ENCODE data around the gene RBM28. TPM values are rescaled to one million over a fixed set of nuclear protein-coding genes. Genes with fewer than 3 reads are reported as not detected.

Gene RBM28
- polyA plus RNA-seq, 1 donor (not counting 4 experiments of a cell fraction or from before 2014, with no cell fraction given): 36.4 TPM

DNA sequence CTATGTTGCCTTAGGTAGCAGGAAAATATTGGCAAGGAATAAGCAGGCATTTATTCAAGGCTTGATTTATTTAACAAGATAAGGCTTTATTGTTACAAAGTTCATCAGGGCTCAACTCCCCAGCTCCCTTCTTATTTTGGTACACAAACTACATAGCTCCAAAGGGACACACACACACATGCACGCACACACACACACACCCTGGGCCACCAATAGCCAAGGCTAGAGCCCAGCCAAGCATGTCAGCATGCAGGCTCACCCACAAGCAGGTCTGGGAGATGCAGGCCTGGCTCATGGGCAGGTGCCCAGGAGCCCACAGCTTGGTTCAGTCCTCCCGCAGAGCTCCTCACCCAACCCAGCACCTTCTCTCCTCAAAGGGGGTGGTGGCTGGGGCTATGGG, 79.2 kb downstream of the RBM28 start:
- Histone ChIP-seq H3K27me3 (ENCODE audit: control insufficient read depth, extremely low read depth, insufficient read depth, low read length) (no peaks in the 10 kb centered on the region), H3K9ac (ENCODE audit: control insufficient read depth, extremely low read depth, insufficient read depth, low read length) (no peak overlapping the region), H3K9me3 (ENCODE audit: control insufficient read depth, low read depth, low read length) (no peaks in the 10 kb centered on the region), H3K4me1 (ENCODE audit: control insufficient read depth, extremely low read depth, insufficient read depth, low read length) (peaks cover 35% of the 10 kb centered on the region), H3K9me1 (ENCODE audit: control insufficient read depth, extremely low read depth, insufficient read depth, low read length) (no peaks in the 10 kb centered on the region), H3K4me2 (ENCODE audit: control insufficient read depth, extremely low read depth, insufficient read depth, low read depth, low read length) (no peak overlapping the region), H2AFZ (ENCODE audit: control insufficient read depth, low read length) (no peak overlapping the region), H4K20me1 (ENCODE audit: control insufficient read depth, extremely low read depth, insufficient read depth, low read length) (no peaks in the 10 kb centered on the region), H3K36me3 (ENCODE audit: control insufficient read depth in 2 of 2, extremely low read depth in 1 of 2, insufficient read depth in 2 of 2, low read length in 2 of 2) (no peaks in the 10 kb centered on the region), H3K27ac (ENCODE audit: control insufficient read depth, insufficient read depth, low read length) (no peak overlapping the region), H3K4me3 (ENCODE audit: control insufficient read depth in 2 of 3, extremely low read depth in 1 of 3, insufficient read depth in 2 of 3, low read depth in 1 of 3, low read length in 3 of 3) (no peak overlapping the region), H3K79me2 (ENCODE audit: control insufficient read depth, insufficient read depth, low read length) (no peaks in the 10 kb centered on the region)
- dilution Hi-C loops (cut with MboI; ENCODE audit: extremely low pct_ligation_motif_present, low sequenced_read_pairs): no loop called here
- no peak for DNase-seq (ENCODE audit: low read depth, low spot score)
- FAIRE-seq: no peak
- TF ChIP-seq, protein P1, sequence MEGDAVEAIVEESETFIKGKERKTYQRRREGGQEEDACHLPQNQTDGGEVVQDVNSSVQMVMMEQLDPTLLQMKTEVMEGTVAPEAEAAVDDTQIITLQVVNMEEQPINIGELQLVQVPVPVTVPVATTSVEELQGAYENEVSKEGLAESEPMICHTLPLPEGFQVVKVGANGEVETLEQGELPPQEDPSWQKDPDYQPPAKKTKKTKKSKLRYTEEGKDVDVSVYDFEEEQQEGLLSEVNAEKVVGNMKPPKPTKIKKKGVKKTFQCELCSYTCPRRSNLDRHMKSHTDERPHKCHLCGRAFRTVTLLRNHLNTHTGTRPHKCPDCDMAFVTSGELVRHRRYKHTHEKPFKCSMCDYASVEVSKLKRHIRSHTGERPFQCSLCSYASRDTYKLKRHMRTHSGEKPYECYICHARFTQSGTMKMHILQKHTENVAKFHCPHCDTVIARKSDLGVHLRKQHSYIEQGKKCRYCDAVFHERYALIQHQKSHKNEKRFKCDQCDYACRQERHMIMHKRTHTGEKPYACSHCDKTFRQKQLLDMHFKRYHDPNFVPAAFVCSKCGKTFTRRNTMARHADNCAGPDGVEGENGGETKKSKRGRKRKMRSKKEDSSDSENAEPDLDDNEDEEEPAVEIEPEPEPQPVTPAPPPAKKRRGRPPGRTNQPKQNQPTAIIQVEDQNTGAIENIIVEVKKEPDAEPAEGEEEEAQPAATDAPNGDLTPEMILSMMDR (optimal IDR thresholded peaks at IDR 0.05 in 1 of 3, IDR thresholded peaks at IDR 0.05 in 1 of 3, conservative IDR thresholded peaks at IDR 0.05 in 1 of 3; ENCODE audit: extremely low read depth in 1 of 3, insufficient read depth in 2 of 3, low read length in 3 of 3): no peak
- no peak for TF ChIP-seq EZH2 (IDR thresholded peaks at IDR 0.05; ENCODE audit: low read length)

DNA sequence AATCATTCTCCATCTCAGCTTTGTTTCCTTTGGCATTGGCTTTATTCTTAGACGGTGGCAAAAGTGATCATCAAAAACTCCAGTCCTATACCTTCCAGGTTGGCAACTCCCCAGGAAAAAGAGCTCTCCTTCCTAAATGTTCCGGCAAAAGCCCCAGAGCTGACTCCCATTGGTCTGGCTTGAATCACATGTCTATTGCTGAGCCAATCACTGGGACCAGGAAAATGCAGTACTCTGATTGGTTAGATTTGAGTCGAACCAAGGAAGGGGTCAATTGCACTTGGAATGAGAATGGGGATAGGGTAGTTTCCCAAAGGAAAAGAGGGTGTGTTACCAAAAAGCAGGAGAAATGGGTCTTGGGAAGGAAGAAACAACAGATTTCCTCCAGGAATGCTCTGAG, 80.3 kb downstream of the RBM28 start:
- H3K79me2 ChIP-seq (ENCODE audit: control insufficient read depth, insufficient read depth, low read length): no peaks in the 10 kb centered on the region
- H3K4me1 ChIP-seq (ENCODE audit: control insufficient read depth, extremely low read depth, insufficient read depth, low read length): peaks cover 46% of the 10 kb centered on the region
- no peak overlapping the region for H3K4me3 ChIP-seq (ENCODE audit: control insufficient read depth in 2 of 3, extremely low read depth in 1 of 3, insufficient read depth in 2 of 3, low read depth in 1 of 3, low read length in 3 of 3)
- DNase-seq (ENCODE audit: low read depth, low spot score) (no peak), FAIRE-seq (no peak)
- no peak overlapping the region for H3K4me2 ChIP-seq (ENCODE audit: control insufficient read depth, extremely low read depth, insufficient read depth, low read depth, low read length)
- no peak overlapping the region for H2AFZ ChIP-seq (ENCODE audit: control insufficient read depth, low read length)
- TF ChIP-seq EZH2 (IDR thresholded peaks at IDR 0.05; ENCODE audit: low read length): no peak
- TF ChIP-seq, protein P1 (optimal IDR thresholded peaks at IDR 0.05 in 1 of 3, IDR thresholded peaks at IDR 0.05 in 1 of 3, conservative IDR thresholded peaks at IDR 0.05 in 1 of 3; ENCODE audit: extremely low read depth in 1 of 3, insufficient read depth in 2 of 3, low read length in 3 of 3): no peak
- dilution Hi-C loops (cut with MboI; ENCODE audit: extremely low pct_ligation_motif_present, low sequenced_read_pairs): no loop called here
- no peaks in the 10 kb centered on the region for H3K36me3 ChIP-seq (ENCODE audit: control insufficient read depth in 2 of 2, extremely low read depth in 1 of 2, insufficient read depth in 2 of 2, low read length in 2 of 2)
- no peaks in the 10 kb centered on the region for H4K20me1 ChIP-seq (ENCODE audit: control insufficient read depth, extremely low read depth, insufficient read depth, low read length)
- H3K9me1 ChIP-seq (ENCODE audit: control insufficient read depth, extremely low read depth, insufficient read depth, low read length): no peaks in the 10 kb centered on the region
- no peak overlapping the region for H3K27ac ChIP-seq (ENCODE audit: control insufficient read depth, insufficient read depth, low read length)
- H3K9ac ChIP-seq (ENCODE audit: control insufficient read depth, extremely low read depth, insufficient read depth, low read length): no peak overlapping the region
- no peaks in the 10 kb centered on the region for H3K9me3 ChIP-seq (ENCODE audit: control insufficient read depth, low read depth, low read length)
- H3K27me3 ChIP-seq (ENCODE audit: control insufficient read depth, extremely low read depth, insufficient read depth, low read length): no peaks in the 10 kb centered on the region

All from keratinocyte (primary cell).